Esophagus muscularis mucosa (tissue), 4 donors: ENCODE measurements around the gene ID3. TPM values are rescaled to one million over a fixed set of nuclear protein-coding genes. Genes with fewer than 3 reads are reported as not detected.

ENCODE experiments used
- DNase-seq: peaks from one replicate; pipeline ENCODE4 v3.0.0-alpha.2; 2017; ENCODE audit errors: extremely low spot score
- H3K27ac ChIP-seq, 4 donors: fragments of 200-600 bp; sonication (generic); replicated peaks in 1 of 4; 1 replicate in 3 of 4; 2 replicates in 1 of 4; pipeline ENCODE4 v1.5.1; 2016 to 2019; ENCODE audit warnings: mild to moderate bottlenecking in 1 of 4
- H3K27me3 ChIP-seq, 4 donors: fragments of 200-600 bp; sonication (generic); one replicate each; pipeline versions ENCODE4 v1.5.1 to v1.6.0; 2016 to 2019
- H3K36me3 ChIP-seq, 4 donors: fragments of 200-600 bp; sonication (generic); one replicate each; pipeline ENCODE4 v1.5.1; 2016 to 2019
- H3K4me1 ChIP-seq, 4 donors: fragments of 200-600 bp; sonication (generic); one replicate each; pipeline ENCODE4 v1.5.1; 2016 to 2019
- H3K4me3 ChIP-seq, 4 donors: fragments of 200-600 bp; sonication (generic); 1 replicate in 2 of 4; 2 replicates in 2 of 4; pipeline ENCODE4 v1.5.1; 2016 to 2019; ENCODE audit warnings: mild to moderate bottlenecking in 4 of 4, moderate library complexity in 1 of 4
- H3K9me3 ChIP-seq, 4 donors: fragments of 200-600 bp; sonication (generic); 1 replicate in 3 of 4; 2 replicates in 1 of 4; pipeline ENCODE4 v1.5.1; 2016 to 2019
- CTCF ChIP-seq, 3 experiments: fragments of 200-600 bp in 2 of 3; fragments of 450-650 bp in 1 of 3; sonication (generic) in 2 of 3; IDR thresholded peaks; one replicate each; pipeline ENCODE4 v1.5.1; 2017 to 2019; ENCODE audit warnings: antibody characterized with exemption in 3 of 3, mild to moderate bottlenecking in 2 of 3, moderate library complexity in 1 of 3
- EP300 ChIP-seq: sonication (generic); formaldehyde crosslinking; IDR thresholded peaks from one replicate; pipeline ENCODE4 v1.6.1; 2017; ENCODE audit warnings: antibody characterized with exemption
- POLR2A ChIP-seq: fragments of 450-650 bp; IDR thresholded peaks from one replicate; pipeline ENCODE4 v1.6.1; 2017; ENCODE audit warnings: antibody characterized with exemption, moderate library complexity, mild to moderate bottlenecking, low read depth
- POLR2AphosphoS5 ChIP-seq, 2 donors: sonication (generic); formaldehyde crosslinking; IDR thresholded peaks; one replicate each; pipeline ENCODE4 v1.6.1; 2017; ENCODE audit warnings: antibody characterized with exemption in 2 of 2
- WGBS: methylation state at CpG from one replicate; pipeline ENCODE4 v1.1.5; 2018; 5-methylcytosine and 5-hydroxymethylcytosine counted together
- intact Hi-C: fragments of 100-400 bp; cut with DNase I; formaldehyde crosslinking; loops from one replicate; pipeline ENCODE4 v1.15.1; 2023
- total RNA-seq, 4 donors: library from RNA; depleted of rRNA; stranded (reverse); fragments of >200 nt; gene quantifications; one replicate each; pipeline versions ENCODE4 v1.1.0 to v1.2.1, GENCODE V29; 2016

ID3 gene
- total RNA-seq, 4 donors from 2014 or later = 75.2 to 352 (median 274) TPM

GRCh38 chr1:23596382-23597358 is 37.4 kb upstream of the ID3 start:
- TF ChIP-seq EP300 = no peak
- H3K27me3 ChIP-seq = no peaks in the 10 kb centered on the region
- WGBS = 92% methylated on average over 10 of the region's 10 CpGs
- no peaks in the 10 kb centered on the region for H3K9me3 ChIP-seq
- intact Hi-C loops = no loop called here
- no peak for DNase-seq
- no peaks in the 10 kb centered on the region for H3K36me3 ChIP-seq
- H3K4me1 ChIP-seq = peaks cover 4 to 9% (median 6%) of the 10 kb centered on the region in 4 donors
- no peak overlapping the region for H3K4me3 ChIP-seq
- no peak overlapping the region for H3K27ac ChIP-seq

- H3K4me1 ChIP-seq = peaks cover 5 to 12% (median 10%) of the 10 kb centered on the region in 4 donors
- no peaks in the 10 kb centered on the region for H3K36me3 ChIP-seq
- H3K9me3 ChIP-seq = no peaks in the 10 kb centered on the region
- H3K27ac ChIP-seq = no peak overlapping the region
- no peak for TF ChIP-seq EP300
- TF ChIP-seq CTCF (IDR thresholded peaks at IDR 0.05) = no peak
- TF ChIP-seq POLR2AphosphoS5 (IDR thresholded peaks at IDR 0.05) = no peak
- no peak for TF ChIP-seq POLR2A
- intact Hi-C loops = no loop called here
- WGBS = 94% methylated on average over 5 of the region's 7 CpGs
- no peaks in the 10 kb centered on the region for H3K27me3 ChIP-seq
- no peak for DNase-seq
- no peak overlapping the region for H3K4me3 ChIP-seq
Measured at GRCh38 chr1:23594927-23595353, 35.6 kb upstream of the ID3 start.

GRCh38 chr1:23594149-23594907 is 35.0 kb upstream of the ID3 start:
- Histone ChIP-seq H3K4me1 (peaks cover 5 to 12% (median 10%) of the 10 kb centered on the region in 4 donors), H3K9me3 (no peaks in the 10 kb centered on the region), H3K27ac (no peak overlapping the region), H3K36me3 (no peaks in the 10 kb centered on the region), H3K4me3 (no peak overlapping the region), H3K27me3 (no peaks in the 10 kb centered on the region)
- no peak for DNase-seq
- intact Hi-C loops = no loop called here
- TF ChIP-seq CTCF (IDR thresholded peaks at IDR 0.05) = no peak
- no peak for TF ChIP-seq POLR2A
- TF ChIP-seq EP300 = no peak
- no peak for TF ChIP-seq POLR2AphosphoS5 (IDR thresholded peaks at IDR 0.05)
- WGBS = 77% methylated on average over 2 of the region's 3 CpGs

GRCh38 chr1:23593556-23594148 is 34.4 kb upstream of the ID3 start:
- Histone ChIP-seq H3K9me3 (no peaks in the 10 kb centered on the region), H3K4me3 (no peak overlapping the region), H3K27me3 (no peaks in the 10 kb centered on the region), H3K36me3 (no peaks in the 10 kb centered on the region), H3K4me1 (peaks cover 5 to 12% (median 10%) of the 10 kb centered on the region in 4 donors), H3K27ac (no peak overlapping the region)
- WGBS = 76% methylated on average over 2 of the region's 6 CpGs
- no peak for TF ChIP-seq EP300
- no peak for DNase-seq
- intact Hi-C loops = no loop called here

- H3K27me3 ChIP-seq = no peaks in the 10 kb centered on the region
- WGBS = 89% methylated on average over 5 of the region's 5 CpGs
- no peak overlapping the region for H3K27ac ChIP-seq
- intact Hi-C loops = no loop called here
- no peak for TF ChIP-seq EP300
- TF ChIP-seq CTCF (IDR thresholded peaks at IDR 0.05) = no peak
- TF ChIP-seq POLR2AphosphoS5 (IDR thresholded peaks at IDR 0.05) = no peak
- TF ChIP-seq POLR2A = no peak
- no peaks in the 10 kb centered on the region for H3K9me3 ChIP-seq
- no peak for DNase-seq
- peaks cover 5 to 12% (median 10%) of the 10 kb centered on the region in 4 donors for H3K4me1 ChIP-seq
- H3K36me3 ChIP-seq = no peaks in the 10 kb centered on the region
- H3K4me3 ChIP-seq = no peak overlapping the region
Measured at GRCh38 chr1:23593042-23593521, 33.8 kb upstream of the ID3 start.
